Measurements from ENCODE around the gene EIF4E1B. TPM values are rescaled to one million over a fixed set of nuclear protein-coding genes. Genes with fewer than 3 reads are reported as not detected.

Gene EIF4E1B
- total RNA-seq, 1 donor from 2014 or later = not detected

DNA sequence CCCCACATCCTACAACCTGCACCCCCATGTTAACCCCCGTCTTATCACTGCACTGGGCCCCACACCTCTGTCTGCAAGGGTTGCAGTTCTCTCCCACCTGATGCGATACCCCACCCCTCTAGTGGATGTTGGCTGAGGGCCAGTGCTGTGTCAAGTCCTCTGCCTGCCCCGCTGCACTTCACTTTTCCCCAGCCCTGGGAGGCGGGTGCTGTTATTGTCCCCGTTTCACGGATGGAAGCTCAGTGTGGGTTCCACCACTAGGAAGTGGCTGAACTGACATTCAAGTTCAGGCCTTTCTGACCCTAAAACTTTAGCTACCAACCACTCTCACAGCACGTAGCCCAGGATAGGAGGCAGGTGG is 3.6 kb upstream of the EIF4E1B start:
- no peaks in the 10 kb centered on the region for H3K9me3 Mint-ChIP-seq (ENCODE audit: unreplicated experiment)
- no peak for DNase-seq (ENCODE audit: extremely low spot score, unreplicated experiment)
- no peaks in the 10 kb centered on the region for H3K36me3 Mint-ChIP-seq (ENCODE audit: unreplicated experiment)
- TF ChIP-seq, protein P1, sequence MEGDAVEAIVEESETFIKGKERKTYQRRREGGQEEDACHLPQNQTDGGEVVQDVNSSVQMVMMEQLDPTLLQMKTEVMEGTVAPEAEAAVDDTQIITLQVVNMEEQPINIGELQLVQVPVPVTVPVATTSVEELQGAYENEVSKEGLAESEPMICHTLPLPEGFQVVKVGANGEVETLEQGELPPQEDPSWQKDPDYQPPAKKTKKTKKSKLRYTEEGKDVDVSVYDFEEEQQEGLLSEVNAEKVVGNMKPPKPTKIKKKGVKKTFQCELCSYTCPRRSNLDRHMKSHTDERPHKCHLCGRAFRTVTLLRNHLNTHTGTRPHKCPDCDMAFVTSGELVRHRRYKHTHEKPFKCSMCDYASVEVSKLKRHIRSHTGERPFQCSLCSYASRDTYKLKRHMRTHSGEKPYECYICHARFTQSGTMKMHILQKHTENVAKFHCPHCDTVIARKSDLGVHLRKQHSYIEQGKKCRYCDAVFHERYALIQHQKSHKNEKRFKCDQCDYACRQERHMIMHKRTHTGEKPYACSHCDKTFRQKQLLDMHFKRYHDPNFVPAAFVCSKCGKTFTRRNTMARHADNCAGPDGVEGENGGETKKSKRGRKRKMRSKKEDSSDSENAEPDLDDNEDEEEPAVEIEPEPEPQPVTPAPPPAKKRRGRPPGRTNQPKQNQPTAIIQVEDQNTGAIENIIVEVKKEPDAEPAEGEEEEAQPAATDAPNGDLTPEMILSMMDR (IDR thresholded peaks at IDR 0.05) = no peak
- H3K27ac Mint-ChIP-seq (ENCODE audit: unreplicated experiment) = no peak overlapping the region
- peaks cover 62% of the 10 kb centered on the region for H3K27me3 Mint-ChIP-seq (ENCODE audit: unreplicated experiment)
- no peak overlapping the region for H3K4me3 Mint-ChIP-seq (ENCODE audit: unreplicated experiment)
- peaks cover 11% of the 10 kb centered on the region for H3K4me1 Mint-ChIP-seq (ENCODE audit: unreplicated experiment)

DNA sequence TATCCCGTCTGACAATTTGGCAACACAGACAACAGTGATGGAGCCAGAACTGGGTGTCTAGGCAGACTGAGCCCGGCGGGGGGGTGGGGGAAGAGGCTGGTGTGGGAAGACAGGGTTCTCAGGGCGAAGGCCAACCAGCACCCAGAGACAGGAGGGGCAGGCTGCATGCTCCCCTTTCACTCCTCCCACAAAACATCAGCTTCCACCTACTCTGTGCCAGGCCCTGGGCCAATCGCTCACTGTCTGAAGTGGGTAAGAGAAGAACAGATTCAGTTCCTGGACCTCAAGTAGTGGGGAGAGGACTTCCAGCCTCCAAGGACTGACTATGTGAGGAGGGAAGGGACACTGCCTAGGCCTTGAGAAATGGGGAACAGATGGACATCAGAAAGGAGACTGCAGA is 2.9 kb upstream of the EIF4E1B start:
- H3K4me1 Mint-ChIP-seq (ENCODE audit: unreplicated experiment) = peaks cover 11% of the 10 kb centered on the region
- no peak overlapping the region for H3K27ac Mint-ChIP-seq (ENCODE audit: unreplicated experiment)
- H3K36me3 Mint-ChIP-seq (ENCODE audit: unreplicated experiment) = no peaks in the 10 kb centered on the region
- TF ChIP-seq, protein P1 (IDR thresholded peaks at IDR 0.05) = no peak
- peaks cover 60% of the 10 kb centered on the region for H3K27me3 Mint-ChIP-seq (ENCODE audit: unreplicated experiment)
- H3K4me3 Mint-ChIP-seq (ENCODE audit: unreplicated experiment) = no peak overlapping the region
- DNase-seq (ENCODE audit: extremely low spot score, unreplicated experiment) = no peak
- H3K9me3 Mint-ChIP-seq (ENCODE audit: unreplicated experiment) = no peaks in the 10 kb centered on the region

DNA sequence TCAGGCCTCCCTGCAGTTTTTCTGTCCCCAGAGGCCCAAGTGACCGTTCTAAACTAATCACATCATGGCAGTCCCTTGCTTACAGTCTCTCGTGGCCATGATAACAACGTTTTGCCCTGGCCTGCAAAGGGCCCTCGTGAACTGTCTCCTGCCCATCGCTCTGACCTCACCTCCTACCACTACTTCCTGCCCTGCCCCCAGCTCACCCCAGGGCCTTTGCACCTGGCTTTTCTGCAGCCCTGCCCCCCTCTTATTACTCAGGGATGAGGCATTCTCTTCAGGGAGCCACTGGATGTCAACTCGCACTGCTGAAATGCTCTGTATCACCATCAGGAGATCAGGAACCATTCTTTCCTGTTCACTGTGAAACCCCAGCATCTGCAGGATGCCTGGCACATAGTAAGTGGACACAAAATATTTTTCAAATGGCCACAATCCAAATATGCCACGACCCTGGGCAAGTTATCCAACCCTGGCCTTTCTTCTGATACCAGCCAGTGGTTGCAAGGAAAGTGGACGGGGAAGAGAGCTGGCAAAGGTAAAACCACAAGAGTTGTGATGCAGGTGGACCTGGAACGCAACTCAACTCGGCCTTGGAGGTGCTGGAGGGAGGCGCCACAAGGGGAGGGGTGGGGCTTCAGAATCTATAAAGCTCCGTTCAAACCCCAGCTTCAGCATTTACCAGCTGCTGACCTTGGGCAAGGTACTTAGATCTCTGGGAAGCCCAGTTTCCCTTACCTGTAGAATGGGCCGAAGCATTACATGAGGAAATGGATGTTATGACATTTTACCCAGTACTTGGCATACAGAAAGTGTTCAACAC is 1.9 kb upstream of the EIF4E1B start:
- no peaks in the 10 kb centered on the region for H3K36me3 Mint-ChIP-seq (ENCODE audit: unreplicated experiment)

DNA sequence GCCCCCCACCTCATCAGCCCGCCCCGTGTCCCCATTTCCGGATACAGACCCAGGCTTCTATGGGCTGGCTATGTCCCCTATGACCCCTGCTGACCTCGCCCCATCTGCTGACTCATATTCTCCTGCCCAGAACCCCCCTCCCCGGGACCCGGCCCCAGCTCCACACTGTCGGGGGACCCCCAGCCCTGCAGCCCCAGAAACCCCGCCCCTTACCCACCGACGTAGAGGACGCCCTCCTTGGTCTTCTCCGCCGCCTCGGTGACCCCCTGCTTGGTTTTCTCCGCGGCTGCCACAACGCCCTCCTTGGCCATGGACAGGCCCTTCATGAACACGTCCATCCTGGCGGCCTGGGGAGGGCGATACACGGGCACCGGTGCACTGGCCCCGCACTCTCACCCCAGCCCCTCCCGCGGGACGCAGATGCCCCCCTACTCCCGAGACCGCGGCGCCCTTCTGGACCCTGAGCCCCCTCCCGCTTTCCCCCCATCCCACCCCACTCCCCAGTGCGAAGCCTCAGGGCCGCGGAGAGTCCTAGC is 1.1 kb upstream of the EIF4E1B start:
- no peaks in the 10 kb centered on the region for H3K9me3 Mint-ChIP-seq (ENCODE audit: unreplicated experiment)
- no peak overlapping the region for H3K27ac Mint-ChIP-seq (ENCODE audit: unreplicated experiment)
- no peak for DNase-seq (ENCODE audit: extremely low spot score, unreplicated experiment)
- TF ChIP-seq, protein P1 (IDR thresholded peaks at IDR 0.05) = no peak
- H3K4me1 Mint-ChIP-seq (ENCODE audit: unreplicated experiment) = peaks cover 11% of the 10 kb centered on the region
- peaks cover 69% of the 10 kb centered on the region for H3K27me3 Mint-ChIP-seq (ENCODE audit: unreplicated experiment)
- no peaks in the 10 kb centered on the region for H3K36me3 Mint-ChIP-seq (ENCODE audit: unreplicated experiment)
- H3K4me3 Mint-ChIP-seq (ENCODE audit: unreplicated experiment) = peak overlapping the region; percentile 56

More for the DNA sequence above, 1.9 kb upstream of the EIF4E1B start:
- Mint-ChIP-seq H3K4me3 (ENCODE audit: unreplicated experiment) (no peak overlapping the region), H3K4me1 (ENCODE audit: unreplicated experiment) (peaks cover 11% of the 10 kb centered on the region), H3K9me3 (ENCODE audit: unreplicated experiment) (no peaks in the 10 kb centered on the region), H3K27me3 (ENCODE audit: unreplicated experiment) (peaks cover 68% of the 10 kb centered on the region), H3K27ac (ENCODE audit: unreplicated experiment) (no peak overlapping the region)
- no peak for DNase-seq (ENCODE audit: extremely low spot score, unreplicated experiment)
- TF ChIP-seq, protein P1 (IDR thresholded peaks at IDR 0.05) = no peak

DNA sequence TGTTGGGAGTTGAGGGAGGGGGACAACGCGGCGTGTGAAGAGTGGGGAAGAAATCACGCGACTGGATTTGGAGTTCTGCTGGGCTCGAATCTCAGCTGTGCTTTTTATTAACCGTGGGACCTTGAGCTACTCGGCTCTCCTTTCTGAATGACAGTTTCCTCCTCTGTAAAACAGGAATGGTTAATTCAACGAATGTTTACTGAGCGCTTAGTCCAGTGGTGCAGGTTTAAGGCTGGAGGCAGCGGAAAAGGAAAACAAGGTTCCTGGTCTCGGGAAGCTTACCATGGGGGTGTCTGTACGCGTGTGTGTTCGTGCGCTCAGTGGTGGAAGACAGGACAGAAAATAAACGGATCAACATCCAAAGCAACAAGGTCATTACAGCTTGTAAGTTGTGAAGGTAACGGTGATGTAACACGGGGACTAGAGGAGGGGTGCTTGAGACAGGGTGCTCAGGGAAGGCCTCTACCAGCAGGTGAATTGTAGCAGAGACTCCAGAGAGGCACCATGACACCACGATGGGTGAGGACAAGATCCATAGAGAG is 277 bp downstream of the EIF4E1B start:
- H3K4me1 Mint-ChIP-seq (ENCODE audit: unreplicated experiment) = peaks cover 11% of the 10 kb centered on the region
- no peak overlapping the region for H3K27ac Mint-ChIP-seq (ENCODE audit: unreplicated experiment)
- peaks cover 2% of the 10 kb centered on the region for H3K36me3 Mint-ChIP-seq (ENCODE audit: unreplicated experiment)
- TF ChIP-seq, protein P1 (IDR thresholded peaks at IDR 0.05) = no peak
- H3K9me3 Mint-ChIP-seq (ENCODE audit: unreplicated experiment) = no peaks in the 10 kb centered on the region
- H3K27me3 Mint-ChIP-seq (ENCODE audit: unreplicated experiment) = peaks cover 75% of the 10 kb centered on the region
- DNase-seq (ENCODE audit: extremely low spot score, unreplicated experiment) = no peak
- peak overlapping the region; percentile 61 for H3K4me3 Mint-ChIP-seq (ENCODE audit: unreplicated experiment)

All from osteocyte (in vitro differentiated cells).